PFSK-1 (cell line): ENCODE results near the gene DYNC1H1.

Experiments
- POLR2AphosphoS5 ChIP-seq: IDR thresholded peaks from 2 replicates; pipeline ENCODE4 v1.6.1; 2012; ENCODE audit warnings: low read depth, mild to moderate bottlenecking, control low read depth, low read length, moderate library complexity
- TAF1 ChIP-seq: IDR thresholded peaks from 2 replicates; pipeline ENCODE4 v1.6.1; 2012; ENCODE audit warnings: low read length, control low read depth, borderline replicate concordance; ENCODE audit not compliant: insufficient read depth

- no peak for TF ChIP-seq POLR2AphosphoS5
- no peak for TF ChIP-seq TAF1
Measured at GRCh38 chr14:101915871-101916815, 48.2 kb upstream of the DYNC1H1 start.
